GM19452 (cell line): ENCODE data around the gene C16orf95.

Source experiments
- ATAC-seq: cut with Tn5 transposase; IDR thresholded peaks from one replicate; pipeline ENCODE4 v1.9.1; 2021; ENCODE audit not compliant: unreplicated experiment

C16orf95 gene

GRCh38 chr16:87333581-87334331 is 16.6 kb upstream of the C16orf95 start:
- ATAC-seq, result no peak

DNA sequence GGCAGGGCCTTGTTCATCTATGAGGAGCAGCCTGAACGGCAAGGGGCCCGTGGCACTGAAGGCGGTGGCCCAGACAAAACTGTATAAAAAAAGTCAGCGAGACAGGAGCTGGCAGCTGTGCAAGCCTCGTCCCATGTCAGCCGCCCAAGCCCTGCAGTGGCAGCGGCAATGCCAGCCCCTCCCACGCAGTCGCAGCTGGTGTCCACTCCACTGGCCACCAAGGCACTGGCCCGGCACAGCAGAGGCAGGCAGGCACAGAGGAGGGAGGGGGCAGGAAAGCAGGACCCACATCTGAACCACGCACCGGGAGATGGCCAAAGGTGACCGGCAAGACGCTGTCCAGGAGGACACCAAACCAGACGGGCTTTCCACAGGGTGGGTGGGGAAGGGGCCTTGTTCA is 15.9 kb upstream of the C16orf95 start:
- no peak for ATAC-seq

DNA sequence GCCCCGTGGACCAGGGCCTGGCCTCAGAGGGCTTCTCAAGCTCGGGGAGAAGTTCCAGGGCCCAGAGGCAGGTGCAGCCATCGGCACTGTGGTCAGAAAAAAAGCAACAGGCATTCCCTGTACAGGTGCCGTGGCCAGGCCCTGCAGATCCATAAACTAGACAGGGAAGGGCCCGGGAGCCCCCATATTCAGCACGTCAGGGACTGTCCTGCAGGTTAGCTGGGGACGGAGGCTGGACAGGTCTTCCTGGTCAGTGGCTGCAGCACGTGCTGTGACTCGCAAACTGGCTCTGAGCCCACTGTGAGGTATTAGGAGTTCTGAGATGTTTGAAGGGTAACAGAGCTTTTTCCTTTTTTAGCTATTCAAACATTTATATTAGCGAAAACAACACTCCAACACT is 15.0 kb upstream of the C16orf95 start:
- ATAC-seq, result no peak

- ATAC-seq, result no peak
These were observed 14.1 kb upstream of the C16orf95 start for GRCh38 chr16:87331241-87331801.

GRCh38 chr16:87330646-87331045 is 13.5 kb upstream of the C16orf95 start:
- no peak for ATAC-seq

- ATAC-seq, result no peak
These were observed 13.0 kb upstream of the C16orf95 start for GRCh38 chr16:87330257-87330624.

- ATAC-seq, result no peak
These were observed 12.5 kb upstream of the C16orf95 start for GRCh38 chr16:87329436-87330256.

- ATAC-seq, result no peak
These were observed 11.7 kb upstream of the C16orf95 start for GRCh38 chr16:87328846-87329245.

DNA sequence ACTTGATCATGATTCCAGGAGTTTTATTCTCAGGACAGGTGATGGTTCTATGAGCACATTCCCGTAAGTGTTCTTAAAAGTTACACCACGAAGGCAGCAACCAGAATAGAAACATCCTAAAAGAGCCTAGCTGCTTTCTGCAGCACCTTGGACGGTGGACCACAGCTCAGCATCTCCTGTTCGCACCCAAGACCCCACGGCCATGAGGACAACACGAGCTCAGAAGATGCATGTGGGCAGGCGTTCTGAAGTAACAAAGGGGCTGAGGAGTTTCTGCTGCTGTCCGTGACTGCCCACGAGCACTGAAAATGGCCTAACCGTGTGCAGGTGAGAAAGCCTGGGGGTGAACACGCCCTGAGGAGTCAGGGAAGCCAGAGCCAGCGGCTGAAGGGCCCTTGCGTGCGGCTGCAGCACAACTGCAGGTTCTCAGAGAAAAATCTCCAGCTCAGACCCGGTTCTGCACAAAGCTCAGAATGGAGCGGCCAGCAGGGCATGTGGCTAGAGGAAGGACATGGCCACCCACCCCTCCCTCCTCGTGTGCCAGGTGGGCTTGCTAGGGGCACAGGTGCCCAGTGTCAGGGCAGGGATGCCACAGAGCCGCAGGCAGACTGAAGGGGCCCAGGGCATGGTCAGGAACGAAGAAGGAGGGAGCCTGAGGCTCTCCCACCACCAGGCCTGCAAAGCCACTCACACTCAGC is 10.8 kb upstream of the C16orf95 start:
- no peak for ATAC-seq

GRCh38 chr16:87326151-87326571 is 9.0 kb upstream of the C16orf95 start:
- no peak for ATAC-seq

- ATAC-seq, result no peak
These were observed 8.2 kb upstream of the C16orf95 start for GRCh38 chr16:87325423-87325858.

- ATAC-seq, result no peak
These were observed 7.5 kb upstream of the C16orf95 start for GRCh38 chr16:87324411-87325275.

DNA sequence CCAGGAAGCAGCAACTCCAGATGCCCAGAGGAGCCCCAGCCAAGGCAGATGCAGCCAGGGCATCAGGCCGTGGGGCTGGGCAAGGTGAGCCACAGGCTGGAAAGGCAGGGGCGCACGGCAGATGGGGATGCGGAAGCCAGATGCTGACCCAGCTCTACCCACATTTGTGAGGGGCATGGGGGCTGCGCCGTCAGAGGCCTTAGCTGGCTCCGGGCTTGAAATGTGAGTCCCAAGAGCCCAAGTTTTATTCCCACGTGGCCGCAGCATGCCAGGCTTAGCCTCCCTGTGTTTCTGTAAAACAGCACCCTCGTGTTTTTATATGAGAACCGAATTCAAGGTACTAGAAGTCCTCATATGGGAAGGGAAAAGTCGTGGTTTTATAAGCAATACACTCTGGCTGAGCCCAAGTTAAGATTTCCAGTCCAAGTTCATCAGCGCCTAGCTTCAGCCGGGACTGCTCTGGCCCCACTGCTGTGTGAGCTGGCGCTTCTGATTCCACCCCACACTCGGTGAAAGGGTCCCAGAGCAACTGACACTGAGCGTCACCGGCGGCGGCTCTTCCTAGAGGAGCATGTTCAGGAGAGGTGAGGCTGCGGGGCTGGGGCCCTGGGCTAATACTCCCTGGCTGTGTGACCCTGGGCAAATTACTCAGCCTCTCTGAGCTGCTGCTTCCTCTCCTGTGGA is 6.7 kb upstream of the C16orf95 start:
- ATAC-seq, result no peak

GRCh38 chr16:87322833-87323726 is 5.9 kb upstream of the C16orf95 start:
- no peak for ATAC-seq

- no peak for ATAC-seq
These were observed 5.2 kb upstream of the C16orf95 start for GRCh38 chr16:87322360-87322759.

GRCh38 chr16:87321336-87322107 is 4.3 kb upstream of the C16orf95 start:
- no peak for ATAC-seq

DNA sequence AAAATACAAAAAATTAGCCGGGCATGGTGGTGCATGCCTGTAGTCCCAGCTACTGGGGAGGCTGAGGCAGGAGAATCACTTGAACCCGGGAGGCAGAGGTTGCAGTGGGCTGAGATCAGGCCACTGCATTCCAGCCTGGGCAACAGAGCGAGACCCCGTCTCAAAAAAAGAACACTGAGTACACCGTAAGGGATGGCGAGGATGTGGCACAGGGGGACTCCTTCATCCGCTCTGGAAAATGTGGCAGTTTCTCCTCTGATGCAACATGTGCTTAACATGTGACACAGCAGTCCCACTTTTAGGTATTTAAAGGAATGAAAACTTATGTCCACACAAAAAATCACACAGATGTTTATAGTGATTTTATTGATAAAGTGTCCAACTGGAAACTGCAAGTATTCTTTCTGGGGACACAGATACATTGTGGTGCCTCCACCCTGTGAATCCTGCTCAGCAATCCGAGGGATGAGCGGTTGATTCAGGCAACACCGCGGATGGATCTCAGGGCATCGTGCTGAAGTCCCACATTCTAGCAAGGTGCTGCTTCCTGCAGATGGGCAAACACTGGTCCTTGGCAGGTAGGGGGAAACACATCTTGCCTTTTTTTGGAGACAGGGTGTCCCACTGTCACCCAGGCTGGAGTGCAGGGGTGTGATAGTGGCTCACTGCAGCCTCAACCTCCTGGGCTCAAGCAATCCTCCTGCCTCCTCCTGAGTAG is 3.5 kb upstream of the C16orf95 start:
- no peak for ATAC-seq
